Coronary artery (tissue), 2 donors: Measurements from ENCODE around the gene SUPT4H1.
A peak's percentile ranks its signal among the peaks of the same experiment; 100 is the strongest.

Source experiments
- DNase-seq: peaks from one replicate; pipeline ENCODE4 v3.0.0-alpha.2; 2017; ENCODE audit warnings: low spot score
- H3K27ac ChIP-seq, 2 donors: fragments of 200-600 bp; sonication (generic); one replicate each; pipeline ENCODE4 v1.5.1; 2016 to 2019
- H3K4me3 ChIP-seq: fragments of 200-600 bp; sonication (generic); 2 replicates; pipeline ENCODE4 v1.5.1; 2016; ENCODE audit warnings: mild to moderate bottlenecking, moderate library complexity
- CTCF ChIP-seq: fragments of 200-600 bp; sonication (generic); IDR thresholded peaks from one replicate; pipeline ENCODE4 v1.5.1; 2019; ENCODE audit warnings: antibody characterized with exemption

The SUPT4H1 gene

GRCh38 chr17:58338841-58339754 is 12.9 kb downstream of the SUPT4H1 start:
- peak overlapping the region; percentile 37 for H3K4me3 ChIP-seq
- H3K27ac ChIP-seq = peak overlapping the region in 1 of 2 donors; percentile 80
- TF ChIP-seq CTCF = no peak
- no peak for DNase-seq

GRCh38 chr17:58338454-58338840 is 13.6 kb downstream of the SUPT4H1 start:
- no peak for DNase-seq
- Histone ChIP-seq H3K27ac (peak overlapping the region in 1 of 2 donors; percentile 80), H3K4me3 (peak overlapping the region; percentile 50)
- no peak for TF ChIP-seq CTCF

- Histone ChIP-seq H3K4me3 (peak overlapping the region; percentile 50), H3K27ac (peak overlapping the region; percentile 5 to 80)
- no peak for TF ChIP-seq CTCF
- DNase-seq = peak; percentile 82
Observed at GRCh38 chr17:58337600-58338453, 14.2 kb downstream of the SUPT4H1 start.

GRCh38 chr17:58337210-58337599 is 14.8 kb downstream of the SUPT4H1 start:
- Histone ChIP-seq H3K4me3 (peak overlapping the region; percentile 50), H3K27ac (peak overlapping the region; percentile 5 to 80)
- no peak for TF ChIP-seq CTCF
- no peak for DNase-seq

GRCh38 chr17:58336456-58337209 is 15.4 kb downstream of the SUPT4H1 start:
- peak overlapping the region; percentile 3 to 80 for H3K27ac ChIP-seq
- TF ChIP-seq CTCF = no peak
- H3K4me3 ChIP-seq = no peak overlapping the region
- DNase-seq = no peak

- no peak for TF ChIP-seq CTCF
- Histone ChIP-seq H3K27ac (peak overlapping the region; percentile 3 to 80), H3K4me3 (no peak overlapping the region)
- DNase-seq = no peak
Observed at GRCh38 chr17:58335779-58336455, 16.1 kb downstream of the SUPT4H1 start.
